HCT116 (cell line): Measurements from ENCODE around the gene EYA4. TPM values are rescaled to one million over a fixed set of nuclear protein-coding genes. Genes with fewer than 3 reads are reported as not detected.

ENCODE experiments used
- ATAC-seq: fragments of 200-7000 bp; cut with Tn5 transposase; 2 replicates; pipeline ENCODE4 v1.9.1; 2020; ENCODE audit warnings: mild to moderate bottlenecking, moderate library complexity
- BruUV-seq: library from RNA; stranded (reverse); fragments of 400-500 nt; replicated peaks from 2 replicates; lab custom pipeline; 2021; lab: Mats Ljungman, UMichigan
- CTCF ChIA-PET: fragments of 300-600 bp; sonication (Branson Sonifier 250); formaldehyde crosslinking; loops from one replicate; lab custom pipeline; 2021; ENCODE audit warnings: antibody characterized with exemption; lab: Charles Lee
- POLR2A ChIA-PET: fragments of 300-600, 350-600 bp; sonication (Branson Sonifier 250); formaldehyde crosslinking; loops from one replicate; lab custom pipeline; 2021; ENCODE audit warnings: antibody characterized with exemption; lab: Charles Lee
- RAD21 ChIA-PET, 2 experiments: fragments of 300-600 bp; sonication (Branson Sonifier 250); formaldehyde crosslinking; loops; one replicate each; lab custom pipeline; 2023; ENCODE audit warnings: low total read pairs in 2 of 2; ENCODE audit not compliant: uncharacterized antibody in 2 of 2, unreplicated experiment in 2 of 2, low non-redundant PET in 1 of 2; lab: Charles Lee
- DNase-seq: peaks from one replicate; pipeline ENCODE4 v3.0.0-alpha.2; 2010; ENCODE audit warnings: low read depth, low spot score
- H2AFZ ChIP-seq: fragments of 200-600 bp; shearing (Covaris generic), sonication (generic); 2 replicates; pipeline ENCODE4 v1.6.1; 2017; ENCODE audit warnings: low read depth, mixed run types, mixed read lengths, antibody characterized with exemption, low read length; ENCODE audit not compliant: poor library complexity, severe bottlenecking
- H3K27ac ChIP-seq: 2 replicates; pipeline ENCODE4 v1.5.1; 2012; ENCODE audit warnings: low read depth, low read length
- H3K27me3 ChIP-seq: fragments of 200-600 bp; sonication (generic); 2 replicates; pipeline ENCODE4 v1.6.1; 2016; ENCODE audit warnings: mixed run types, low read length, mixed read lengths; ENCODE audit not compliant: insufficient read depth
- H3K36me3 ChIP-seq, 2 experiments: fragments of 200-500 bp in 1 of 2; fragments of 200-600 bp in 1 of 2; sonication (Bioruptor generic) in 1 of 2; sonication (generic) in 1 of 2; 2 replicates each; pipeline versions ENCODE4 v1.5.1 to v1.6.1; 2014 to 2016; ENCODE audit warnings: low read length in 2 of 2, inconsistent platforms in 1 of 2, mixed read lengths in 1 of 2, mixed run types in 1 of 2; ENCODE audit not compliant: insufficient read depth in 2 of 2, control insufficient read depth in 1 of 2
- H3K4me1 ChIP-seq, 2 experiments: fragments of 200-600 bp in 1 of 2; sonication (generic) in 1 of 2; 2 replicates each; pipeline versions ENCODE4 v1.5.1 to v1.6.1; 2012 to 2017; ENCODE audit warnings: low read length in 2 of 2, inconsistent platforms in 1 of 2, mild to moderate bottlenecking in 1 of 2, mixed read lengths in 1 of 2, mixed run types in 1 of 2, moderate library complexity in 1 of 2; ENCODE audit not compliant: insufficient read depth in 2 of 2, control insufficient read depth in 1 of 2
- H3K4me2 ChIP-seq: fragments of 200-600 bp; sonication (generic); 2 replicates; pipeline ENCODE4 v1.6.1; 2017; ENCODE audit warnings: mixed run types, low read length, mixed read lengths
- H3K4me3 ChIP-seq, 2 experiments: fragments of 200-600 bp in 1 of 2; sonication (generic) in 1 of 2; replicated peaks in 1 of 2; 2 replicates each; pipeline ENCODE4 v1.5.1; 2011 to 2016; ENCODE audit warnings: low read length in 2 of 2, control low read depth in 1 of 2, low read depth in 1 of 2, mild to moderate bottlenecking in 1 of 2, mixed read lengths in 1 of 2, mixed run types in 1 of 2
- H3K79me2 ChIP-seq: fragments of 200-600 bp; sonication (generic); 2 replicates; pipeline ENCODE4 v1.6.1; 2017; ENCODE audit warnings: mild to moderate bottlenecking, mixed run types, low read length, moderate library complexity, mixed read lengths; ENCODE audit not compliant: insufficient read depth
- H3K9ac ChIP-seq: fragments of 200-600 bp; sonication (generic); 2 replicates; pipeline ENCODE4 v1.6.1; 2016; ENCODE audit warnings: low read length, mixed read lengths
- H3K9me2 ChIP-seq: fragments of 200-600 bp; sonication (generic), shearing (Covaris generic); 2 replicates; pipeline ENCODE4 v1.6.1; 2017; ENCODE audit warnings: mixed run types, mild to moderate bottlenecking, moderate library complexity; ENCODE audit not compliant: insufficient read depth
- H3K9me3 ChIP-seq, 2 experiments: fragments of 200-500 bp in 1 of 2; fragments of 200-600 bp in 1 of 2; sonication (Bioruptor generic) in 1 of 2; sonication (generic) in 1 of 2; 2 replicates each; pipeline ENCODE4 v1.6.1; 2014 to 2017; ENCODE audit warnings: low read length in 2 of 2, mixed read lengths in 2 of 2, inconsistent platforms in 1 of 2, low read depth in 1 of 2, mild to moderate bottlenecking in 1 of 2, mixed run types in 1 of 2, moderate library complexity in 1 of 2; ENCODE audit not compliant: control insufficient read depth in 1 of 2, insufficient read depth in 1 of 2
- H4K20me1 ChIP-seq: fragments of 200-600 bp; sonication (generic), shearing (Covaris generic); 2 replicates; pipeline ENCODE4 v1.6.1; 2017; ENCODE audit warnings: mixed run types, mild to moderate bottlenecking, moderate library complexity; ENCODE audit not compliant: insufficient read depth
- ATF3 ChIP-seq: IDR thresholded peaks from 2 replicates; pipeline ENCODE4 v1.6.1; 2012
- CBX3 ChIP-seq: IDR thresholded peaks from 2 replicates; pipeline ENCODE4 v1.6.1; 2012; ENCODE audit warnings: low read depth
- CEBPB ChIP-seq: IDR thresholded peaks from 2 replicates; pipeline ENCODE4 v1.6.1; 2012; ENCODE audit warnings: low read depth
- CTCF ChIP-seq, 3 experiments: fragments of 200-600 bp in 1 of 3; sonication (generic) in 1 of 3; IDR thresholded peaks in 2 of 3; conservative IDR thresholded peaks in 1 of 3; 2 replicates each; pipeline ENCODE4 v1.5.1; 2012 to 2017; ENCODE audit warnings: low read depth in 2 of 3, low read length in 2 of 3, antibody characterized with exemption in 1 of 3, borderline replicate concordance in 1 of 3, control low read depth in 1 of 3, mild to moderate bottlenecking in 1 of 3, mixed read lengths in 1 of 3, mixed run types in 1 of 3, moderate library complexity in 1 of 3; ENCODE audit not compliant: insufficient read depth in 1 of 3
- ELF1 ChIP-seq: IDR thresholded peaks from 2 replicates; pipeline ENCODE4 v1.6.1; 2012; ENCODE audit warnings: low read depth, borderline replicate concordance
- EZH2phosphoT487 ChIP-seq: fragments of 200-600 bp; IDR thresholded peaks from 2 replicates; pipeline ENCODE4 v1.6.1; 2018; ENCODE audit warnings: antibody characterized with exemption, borderline replicate concordance
- FOSL1 ChIP-seq: IDR thresholded peaks from 2 replicates; pipeline ENCODE4 v1.6.1; 2012; ENCODE audit warnings: low read depth
- MAX ChIP-seq: IDR thresholded peaks from 2 replicates; pipeline ENCODE4 v1.6.1; 2012
- POLR2A ChIP-seq: IDR thresholded peaks from 2 replicates; pipeline ENCODE4 v1.7.0; 2011; ENCODE audit warnings: borderline replicate concordance; ENCODE audit not compliant: insufficient read depth, insufficient read length; ENCODE audit errors: extremely low read depth
- POLR2AphosphoS5 ChIP-seq: IDR thresholded peaks from 2 replicates; pipeline ENCODE4 v1.6.1; 2011; ENCODE audit warnings: mild to moderate bottlenecking, low read depth, low read length, moderate library complexity
- RAD21 ChIP-seq: IDR thresholded peaks from 2 replicates; pipeline ENCODE4 v1.6.1; 2012; ENCODE audit warnings: low read depth, mild to moderate bottlenecking
- SIN3A ChIP-seq: IDR thresholded peaks from 2 replicates; pipeline ENCODE4 v1.6.1; 2012; ENCODE audit warnings: low read depth
- SP1 ChIP-seq: IDR thresholded peaks from 2 replicates; pipeline ENCODE4 v1.6.1; 2012; ENCODE audit warnings: low read depth
- TCF7L2 ChIP-seq: IDR thresholded peaks from 2 replicates; pipeline ENCODE4 v1.7.0; 2011; ENCODE audit warnings: borderline replicate concordance, inconsistent platforms; ENCODE audit not compliant: insufficient read depth, insufficient read length; ENCODE audit errors: extremely low read depth
- YY1 ChIP-seq: IDR thresholded peaks from 2 replicates; pipeline ENCODE4 v1.6.1; 2011; ENCODE audit warnings: low read length, low read depth, moderate library complexity, mild to moderate bottlenecking; ENCODE audit not compliant: insufficient replicate concordance; ENCODE audit errors: extremely low read depth
- ZBTB33 ChIP-seq: IDR thresholded peaks from 2 replicates; pipeline ENCODE4 v1.6.1; 2011; ENCODE audit warnings: mild to moderate bottlenecking, low read length, moderate library complexity; ENCODE audit not compliant: insufficient replicate concordance; ENCODE audit errors: extremely low read depth
- ZFX ChIP-seq: fragments of 450-650 bp; IDR thresholded peaks from 2 replicates; pipeline ENCODE4 v1.6.1; 2017
- ZNF274 ChIP-seq: fragments of 200-500 bp; sonication (Bioruptor generic); IDR thresholded peaks from 2 replicates; pipeline ENCODE4 v1.6.1; 2014; ENCODE audit warnings: mild to moderate bottlenecking, low read depth, low read length, inconsistent platforms
- intact Hi-C: fragments of 100-400 bp; cut with micrococcal nuclease; formaldehyde crosslinking; loops from 2 replicates; pipeline ENCODE4 v1.10.0; 2022
- total RNA-seq: library from RNA; stranded (reverse); gene quantifications from one replicate; pipeline ENCODE4 v1.2.1, GENCODE V29; 2021; ENCODE audit not compliant: unreplicated experiment

EYA4 gene
- total RNA-seq, 1 experiment from 2014 or later, result not detected

GRCh38 chr6:133242637-133243585, 1.8 kb downstream of the EYA4 start (continued):
- TF ChIP-seq CTCF (IDR thresholded peaks at IDR 0.05 in 2 of 3, conservative IDR thresholded peaks at IDR 0.05 in 1 of 3; ENCODE audit: borderline replicate concordance in 1 of 3, insufficient read depth in 1 of 3, low read depth in 2 of 3, low read length in 2 of 3), result no peak
- no peak for TF ChIP-seq ATF3
- TF ChIP-seq CBX3, result no peak
- TF ChIP-seq ELF1, result no peak
- TF ChIP-seq EZH2phosphoT487, result no peak
- TF ChIP-seq POLR2AphosphoS5, result no peak
- TF ChIP-seq SIN3A, result no peak
- TF ChIP-seq, all 23 proteins: peak for 0

DNA sequence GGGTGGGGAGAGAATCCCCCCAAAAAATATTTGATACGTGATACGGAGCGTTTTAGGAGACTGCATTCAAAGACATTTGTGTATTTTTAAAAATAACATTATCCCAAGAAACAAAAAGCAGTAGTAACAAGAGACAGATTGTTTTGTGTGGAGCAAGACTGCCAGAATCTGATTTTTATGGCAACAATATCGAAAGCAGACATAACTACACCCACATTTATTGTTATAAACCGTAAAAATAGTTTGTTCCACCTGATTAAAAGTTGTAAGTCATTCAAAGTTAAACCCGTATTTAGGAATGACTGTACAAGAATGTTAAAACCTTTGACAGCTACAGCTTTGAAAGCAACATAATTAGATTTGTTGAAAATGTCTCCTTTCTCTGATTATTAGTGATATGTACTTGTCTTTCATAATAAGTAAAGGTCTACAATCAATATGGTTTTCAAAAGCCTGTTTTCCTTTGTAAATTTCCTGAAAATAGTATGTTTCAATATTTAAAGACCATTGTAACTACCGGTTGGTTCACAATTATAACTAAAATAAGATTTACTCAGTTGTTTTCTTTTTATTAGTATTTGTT, 2.7 kb downstream of the EYA4 start:
- H3K9me3 ChIP-seq, result no peaks in the 10 kb centered on the region
- POLR2A ChIA-PET, result no interaction called here
- H3K4me3 ChIP-seq, result no peak overlapping the region

More for the DNA sequence above, 2.7 kb downstream of the EYA4 start:
- H4K20me1 ChIP-seq, result no peaks in the 10 kb centered on the region
- H3K36me3 ChIP-seq, result no peaks in the 10 kb centered on the region
- ChIA-PET RAD21 (no interaction called here), CTCF (no interaction called here)
- H3K27me3 ChIP-seq, result peaks cover 15% of the 10 kb centered on the region; the same call in 1 of the 2 replicates
- H3K9ac ChIP-seq, result no peak overlapping the region
- intact Hi-C loops, result no loop called here
- H3K79me2 ChIP-seq, result no peaks in the 10 kb centered on the region
- BruUV-seq, result no TSS peak
- H3K4me1 ChIP-seq, result no peaks in the 10 kb centered on the region
- H3K9me2 ChIP-seq, result no peaks in the 10 kb centered on the region
- no peak for TF ChIP-seq ZBTB33
- TF ChIP-seq EZH2phosphoT487, result no peak
- no peak for TF ChIP-seq YY1
- no peak for TF ChIP-seq SP1
- TF ChIP-seq ZFX, result no peak
- TF ChIP-seq POLR2AphosphoS5, result no peak
- no peak for TF ChIP-seq SIN3A
- TF ChIP-seq ATF3, result no peak
- no peak for TF ChIP-seq ZNF274
- TF ChIP-seq POLR2A, result no peak
- TF ChIP-seq TCF7L2, result no peak
- no peak for TF ChIP-seq FOSL1
- TF ChIP-seq CEBPB, result no peak
- TF ChIP-seq RAD21, result no peak
- no peak for TF ChIP-seq MAX
- H3K27ac ChIP-seq, result no peak overlapping the region
- H3K4me2 ChIP-seq, result no peak overlapping the region
- ATAC-seq (no peak), DNase-seq (no peak)
- no peak overlapping the region for H2AFZ ChIP-seq
